HEK293 (cell line): ENCODE data around the gene ZNF521.

Experiments
- CTCF ChIA-PET: fragments of 350-600 bp; formaldehyde crosslinking; extraction: SDS; loops from one replicate; lab custom pipeline; 2021; ENCODE audit warnings: antibody characterized with exemption; lab: Yijun Ruan, JAX
- POLR2A ChIA-PET: fragments of 300-600 bp; formaldehyde crosslinking; extraction: SDS; loops from one replicate; lab custom pipeline; 2020; ENCODE audit warnings: antibody characterized with exemption, inconsistent platforms; lab: Yijun Ruan, JAX
- H3K27ac ChIP-seq: fragments of 200-500 bp; sonication (Bioruptor generic); 2 replicates; pipeline ENCODE4 v1.5.1; 2014; ENCODE audit warnings: low read depth, low read length, control low read depth, inconsistent platforms; ENCODE audit errors: extremely low read depth
- H3K36me3 ChIP-seq, 2 experiments: fragments of 200-500 bp in 1 of 2; sonication (Bioruptor generic) in 1 of 2; 1 replicate in 1 of 2; 2 replicates in 1 of 2; pipeline ENCODE4 v1.5.1; 2014 to 2017; ENCODE audit warnings: inconsistent platforms in 2 of 2, low read length in 2 of 2; ENCODE audit not compliant: control insufficient read depth in 2 of 2, insufficient read depth in 1 of 2
- H3K4me1 ChIP-seq: fragments of 200-500 bp; sonication (Bioruptor generic); 2 replicates; pipeline ENCODE4 v1.5.1; 2014; ENCODE audit warnings: mild to moderate bottlenecking, low read length, inconsistent platforms; ENCODE audit not compliant: control insufficient read depth, insufficient read depth
- H3K4me3 ChIP-seq: 2 replicates; pipeline ENCODE4 v1.5.1; 2011; ENCODE audit warnings: low read depth, mild to moderate bottlenecking, control low read depth, low read length, moderate library complexity
- H3K9me3 ChIP-seq: fragments of 200-500 bp; sonication (Bioruptor generic); 2 replicates; pipeline ENCODE4 v1.5.1; 2014; ENCODE audit warnings: low read depth, low read length, inconsistent platforms; ENCODE audit not compliant: control insufficient read depth, insufficient read depth
- HIC1 ChIP-seq: fragments of 450-650 bp; formaldehyde crosslinking; IDR thresholded peaks from 2 replicates; pipeline ENCODE4 v1.5.1; 2016; ENCODE audit warnings: missing biosample characterization, missing genetic modification characterization
- HOXA7 ChIP-seq: sonication (generic); formaldehyde crosslinking; IDR thresholded peaks from 2 replicates; pipeline ENCODE4 v1.8.1; 2022; ENCODE audit warnings: missing genetic modification reagents, borderline replicate concordance
- KLF17 ChIP-seq: fragments of 450-650 bp; formaldehyde crosslinking; IDR thresholded peaks from 2 replicates; pipeline ENCODE4 v1.5.1; 2016; ENCODE audit warnings: missing biosample characterization, missing genetic modification characterization
- MYNN ChIP-seq: fragments of 450-650 bp; formaldehyde crosslinking; IDR thresholded peaks from 2 replicates; pipeline ENCODE4 v1.5.1; 2016; ENCODE audit warnings: missing biosample characterization, missing genetic modification characterization, borderline replicate concordance
- PRDM1 ChIP-seq: fragments of 450-650 bp; formaldehyde crosslinking; IDR thresholded peaks from 2 replicates; pipeline ENCODE4; 2016; ENCODE audit warnings: missing biosample characterization, missing genetic modification characterization
- PRDM10 ChIP-seq: fragments of 450-650 bp; formaldehyde crosslinking; IDR thresholded peaks from 2 replicates; pipeline ENCODE4 v1.5.1; 2016; ENCODE audit warnings: missing biosample characterization, missing genetic modification characterization
- PRDM6 ChIP-seq: fragments of 450-650 bp; formaldehyde crosslinking; IDR thresholded peaks from 2 replicates; pipeline ENCODE4 v1.5.1; 2017; ENCODE audit warnings: missing biosample characterization, missing genetic modification characterization
- WT1 ChIP-seq: fragments of 450-650 bp; formaldehyde crosslinking; IDR thresholded peaks from 2 replicates; pipeline ENCODE4 v1.5.1; 2016; ENCODE audit warnings: missing biosample characterization, missing genetic modification characterization
- ZIC2 ChIP-seq: fragments of 450-650 bp; formaldehyde crosslinking; IDR thresholded peaks from 2 replicates; pipeline ENCODE4 v1.5.1; 2016; ENCODE audit warnings: missing biosample characterization, missing genetic modification characterization
- ZNF148 ChIP-seq: fragments of 450-650 bp; formaldehyde crosslinking; IDR thresholded peaks from 2 replicates; pipeline ENCODE4 v1.5.0; 2017; ENCODE audit warnings: missing biosample characterization, missing genetic modification characterization, borderline replicate concordance
- ZNF223 ChIP-seq: fragments of 450-650 bp; formaldehyde crosslinking; IDR thresholded peaks from 2 replicates; pipeline ENCODE4 v1.5.1; 2016; ENCODE audit warnings: missing biosample characterization, missing genetic modification characterization
- ZNF335 ChIP-seq: fragments of 450-650 bp; formaldehyde crosslinking; conservative IDR thresholded peaks from 2 replicates; pipeline ENCODE4 v1.5.1; 2016; ENCODE audit warnings: missing biosample characterization, missing genetic modification characterization
- ZNF629 ChIP-seq: fragments of 450-650 bp; formaldehyde crosslinking; IDR thresholded peaks from 2 replicates; pipeline ENCODE4 v1.5.1; 2017; ENCODE audit warnings: missing biosample characterization, missing genetic modification characterization
- ZNF768 ChIP-seq: fragments of 450-650 bp; formaldehyde crosslinking; IDR thresholded peaks from 2 replicates; pipeline ENCODE4 v1.5.1; 2018; ENCODE audit warnings: missing biosample characterization, mild to moderate bottlenecking, missing genetic modification characterization
- ZNF776 ChIP-seq: fragments of 450-650 bp; formaldehyde crosslinking; IDR thresholded peaks from 2 replicates; pipeline ENCODE4 v1.5.0; 2017; ENCODE audit warnings: missing biosample characterization, missing genetic modification characterization, borderline replicate concordance
- ZSCAN4 ChIP-seq: fragments of 450-650 bp; formaldehyde crosslinking; IDR thresholded peaks from 2 replicates; pipeline ENCODE4 v1.5.1; 2017; ENCODE audit warnings: missing biosample characterization, missing genetic modification characterization
- ZXDB ChIP-seq: fragments of 450-650 bp; formaldehyde crosslinking; IDR thresholded peaks from 2 replicates; pipeline ENCODE4 v1.5.1; 2016; ENCODE audit warnings: missing biosample characterization, missing genetic modification characterization

ZNF521 gene

GRCh38 chr18:25284861-25285550 is 67.0 kb downstream of the ZNF521 start:
- TF ChIP-seq ZNF629 (tag by site-specific recombination) (no peak), ZSCAN4 (no peak), ZNF148 (tag by site-specific recombination) (no peak), ZNF223 (tag by site-specific recombination) (no peak), ZNF335 (tag by site-specific recombination) (0 out of 2 replicates have a peak, but pooled peaks have one; percentile 22), PRDM6 (tag by site-specific recombination) (peak; percentile 85), ZIC2 (tag by site-specific recombination) (peak; percentile 69)
- TF ChIP-seq, all 188 proteins: peak for 3
- Histone ChIP-seq H3K4me1 (peaks cover 36% of the 10 kb centered on the region), H3K27ac (no peak overlapping the region), H3K4me3 (no peak overlapping the region), H3K36me3 (no peaks in the 10 kb centered on the region), H3K9me3 (no peaks in the 10 kb centered on the region)
- ChIA-PET CTCF (interaction anchor here (0.6 kb wide), 1 partner anchor 218 kb away, joined by 5 read pairs; no protein-coding TSS in a partner anchor), POLR2A (no interaction called here)

GRCh38 chr18:25284281-25284680 is 67.7 kb downstream of the ZNF521 start:
- Histone ChIP-seq H3K9me3 (no peaks in the 10 kb centered on the region), H3K4me1 (peaks cover 33% of the 10 kb centered on the region), H3K36me3 (no peaks in the 10 kb centered on the region), H3K27ac (no peak overlapping the region), H3K4me3 (no peak overlapping the region)
- ChIA-PET POLR2A (no interaction called here), CTCF (no interaction called here)
- TF ChIP-seq PRDM1 (tag by site-specific recombination) = peak; percentile 89
- TF ChIP-seq HIC1 (tag by site-specific recombination) = no peak

- Histone ChIP-seq H3K36me3 (no peaks in the 10 kb centered on the region), H3K4me3 (no peak overlapping the region), H3K9me3 (no peaks in the 10 kb centered on the region), H3K27ac (no peak overlapping the region), H3K4me1 (peaks cover 36% of the 10 kb centered on the region)
- CTCF ChIA-PET = no interaction called here
- POLR2A ChIA-PET = no interaction called here
- TF ChIP-seq MYNN (tag by site-specific recombination) = no peak
- TF ChIP-seq PRDM10 (tag by site-specific recombination) = no peak
- TF ChIP-seq ZXDB (tag by site-specific recombination) = no peak
- no peak for TF ChIP-seq ZNF768
- TF ChIP-seq HOXA7 (CRISPR knock-in tag) = no peak
- TF ChIP-seq ZNF776 (tag by site-specific recombination) = no peak
- no peak for TF ChIP-seq KLF17 (tag by site-specific recombination)
- no peak for TF ChIP-seq WT1 (tag by site-specific recombination)
Measured at GRCh38 chr18:25283781-25284180, 68.2 kb downstream of the ZNF521 start.
